B cell (primary cell): Measurements from ENCODE around the gene CH25H. TPM values are rescaled to one million over a fixed set of nuclear protein-coding genes. Genes with fewer than 3 reads are reported as not detected.
A peak's percentile ranks its signal among the peaks of the same experiment; 100 is the strongest.

ENCODE experiments used
- ATAC-seq: fragments of 200-7000 bp; cut with Tn5 transposase; one replicate; pipeline ENCODE4 v1.10.0; 2021; ENCODE audit warnings: low read depth, mild to moderate bottlenecking, moderate number of reproducible peaks, moderate library complexity
- CTCF ChIA-PET: fragments of 350-600 bp; sonication (Branson Sonifier 250); formaldehyde crosslinking; loops from one replicate; lab custom pipeline; 2021; ENCODE audit warnings: antibody characterized with exemption, inconsistent platforms; lab: Charles Lee
- POLR2A ChIA-PET: fragments of 350-600 bp; sonication (Branson Sonifier 250); formaldehyde crosslinking; loops from one replicate; lab custom pipeline; 2021; ENCODE audit warnings: antibody characterized with exemption; lab: Charles Lee
- DNase-seq: peaks from one replicate; pipeline ENCODE4 v3.0.0; 2013
- H2AFZ ChIP-seq: 2 replicates; pipeline ENCODE4 v1.6.1; 2012; ENCODE audit warnings: mild to moderate bottlenecking, low read depth, low read length; ENCODE audit not compliant: insufficient read depth, poor library complexity, severe bottlenecking
- H3K27ac ChIP-seq, 2 donors: 1 replicate in 1 of 2; 2 replicates in 1 of 2; pipeline ENCODE4 v1.5.1; 2012 to 2013; ENCODE audit warnings: low read length in 2 of 2, mild to moderate bottlenecking in 2 of 2, moderate library complexity in 1 of 2
- H3K27me3 ChIP-seq, 4 experiments: fragments of 200-600 bp in 1 of 4; sonication (generic) in 1 of 4; replicated peaks in 1 of 4; 1 replicate in 2 of 4; 2 replicates in 2 of 4; pipeline versions ENCODE4 v1.6.1 to v1.7.0; 2013 to 2016; ENCODE audit warnings: low read length in 3 of 4, mild to moderate bottlenecking in 2 of 4, mixed read lengths in 1 of 4, moderate library complexity in 1 of 4; ENCODE audit not compliant: insufficient read depth in 4 of 4, control insufficient read depth in 3 of 4; ENCODE audit errors: control extremely low read depth in 1 of 4
- H3K36me3 ChIP-seq, 2 experiments: replicated peaks in 1 of 2; 1 replicate in 1 of 2; 2 replicates in 1 of 2; pipeline versions ENCODE4 v1.6.1 to v1.7.1; 2013; ENCODE audit warnings: low read length in 1 of 2; ENCODE audit not compliant: insufficient read depth in 2 of 2, control insufficient read depth in 1 of 2; ENCODE audit errors: control extremely low read depth in 1 of 2, extremely low read depth in 1 of 2
- H3K4me1 ChIP-seq, 2 donors: fragments of 200-600 bp in 1 of 2; sonication (generic) in 1 of 2; 1 replicate in 1 of 2; 2 replicates in 1 of 2; pipeline versions ENCODE4 v1.5.1 to v1.6.1; 2013 to 2017; ENCODE audit warnings: low read length in 2 of 2; ENCODE audit not compliant: control insufficient read depth in 2 of 2, insufficient read depth in 2 of 2
- H3K4me2 ChIP-seq: replicated peaks from 2 replicates; pipeline ENCODE3; 2012; ENCODE audit warnings: mild to moderate bottlenecking, low read depth, low read length; ENCODE audit not compliant: poor library complexity, severe bottlenecking
- H3K4me3 ChIP-seq, 5 experiments: fragments of 200-600 bp in 1 of 5; sonication (generic) in 1 of 5; 1 replicate in 3 of 5; 2 replicates in 2 of 5; pipeline versions ENCODE4 v1.5.1 to v1.7.0; 2011 to 2016; ENCODE audit warnings: low read length in 4 of 5, mild to moderate bottlenecking in 4 of 5, low read depth in 2 of 5, control low read depth in 1 of 5, moderate library complexity in 1 of 5; ENCODE audit not compliant: insufficient read depth in 1 of 5; ENCODE audit errors: control extremely low read depth in 1 of 5, extremely low read depth in 1 of 5
- H3K79me2 ChIP-seq: fragments of 200-600 bp; sonication (generic); one replicate; pipeline ENCODE4 v1.6.0; 2016; ENCODE audit warnings: low read length; ENCODE audit not compliant: control insufficient read depth, insufficient read depth
- H3K9ac ChIP-seq: fragments of 200-600 bp; sonication (generic); 2 replicates; pipeline ENCODE4 v1.6.1; 2017; ENCODE audit warnings: mild to moderate bottlenecking, low read length, moderate library complexity
- H3K9me3 ChIP-seq, 3 donors: one replicate each; pipeline versions ENCODE4 v1.6.1 to v1.7.1; 2013; ENCODE audit warnings: low read length in 2 of 3; ENCODE audit not compliant: control insufficient read depth in 2 of 3, insufficient read depth in 1 of 3; ENCODE audit errors: control extremely low read depth in 1 of 3
- H4K20me1 ChIP-seq: 2 replicates; pipeline ENCODE4 v1.6.0; 2012; ENCODE audit warnings: mild to moderate bottlenecking, low read length; ENCODE audit not compliant: insufficient read depth, control insufficient read depth, poor library complexity, severe bottlenecking
- H3K27ac Mint-ChIP-seq: one replicate; pipeline ENCODE4 v1.8.0; 2021; ENCODE audit warnings: mixed read lengths
- H3K27me3 Mint-ChIP-seq: one replicate; pipeline ENCODE4 v1.8.0; 2021; ENCODE audit warnings: mixed read lengths
- H3K4me1 Mint-ChIP-seq: one replicate; pipeline ENCODE4 v1.8.0; 2021; ENCODE audit warnings: mixed read lengths
- H3K4me3 Mint-ChIP-seq: one replicate; pipeline ENCODE4 v1.8.0; 2021; ENCODE audit warnings: mixed read lengths
- H3K9me3 Mint-ChIP-seq: one replicate; pipeline ENCODE4 v1.8.0; 2022; ENCODE audit warnings: mixed read lengths; ENCODE audit not compliant: insufficient read depth
- CTCF ChIP-seq: fragments of 200-600 bp; IDR thresholded peaks from one replicate; pipeline ENCODE4 v1.8.0; 2022; ENCODE audit warnings: antibody characterized with exemption, mild to moderate bottlenecking
- EZH2 ChIP-seq: IDR thresholded peaks from 2 replicates; pipeline ENCODE4 v1.6.1; 2012; ENCODE audit warnings: borderline replicate concordance, low read depth, mild to moderate bottlenecking, moderate library complexity, low read length; ENCODE audit not compliant: insufficient read depth, poor library complexity, severe bottlenecking
- WGBS: methylation state at CpG from one replicate; pipeline ENCODE4 v1.1.5; 2013; ENCODE audit warnings: missing lambda C conversion rate; ENCODE audit not compliant: insufficient coverage; 5-methylcytosine and 5-hydroxymethylcytosine counted together
- intact Hi-C: fragments of 100-400 bp; cut with micrococcal nuclease; formaldehyde crosslinking; loops from one replicate; pipeline ENCODE4 v1.10.0; 2022
- polyA plus RNA-seq: library from polyadenylated mRNA; depleted of rRNA; stranded (reverse); fragments of >200 nt; gene quantifications from 2 replicates; pipeline ENCODE4 v1.2.3, GENCODE V29; 2012
- total RNA-seq, 2 donors: library from RNA; stranded (reverse); fragments of 120-200 nt in 1 of 2; gene quantifications; 1 replicate in 1 of 2; 2 replicates in 1 of 2; pipeline versions ENCODE4 v1.2.3 to v1.2.4, GENCODE V29; 2013 to 2022

The CH25H gene
- total and polyA plus RNA-seq, 2 donors (not counting 1 experiment from before 2014, with no cell fraction given) = not detected

DNA sequence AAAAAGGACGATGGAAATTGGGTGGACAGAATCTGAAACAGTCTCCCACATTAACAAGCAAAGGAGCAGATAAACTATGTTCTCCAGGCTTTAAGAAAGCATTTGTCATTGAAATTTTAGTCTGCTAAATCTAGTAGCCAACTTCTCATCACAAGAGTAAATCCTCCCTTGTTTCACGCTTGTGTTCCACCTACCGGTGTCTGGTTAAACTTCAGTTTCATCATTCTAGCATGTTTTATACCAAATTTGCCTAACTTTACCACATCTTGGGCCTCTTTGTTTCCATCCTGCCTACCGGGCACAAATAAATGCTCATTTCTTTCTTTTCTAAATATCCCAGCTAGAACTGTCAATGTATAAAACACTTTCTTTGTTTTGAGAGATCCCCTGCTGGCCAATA, 38.7 kb upstream of the CH25H start:
- ChIA-PET POLR2A (no interaction called here), CTCF (interaction anchor here (0.7 to 1.5 kb wide), 5 partner anchors 12 to 32 kb away, joined by 3 to 8 read pairs (median 4); no protein-coding TSS in a partner anchor)
- intact Hi-C loops = no loop called here
- ATAC-seq (peak; percentile 53), DNase-seq (peak; percentile 43)
- no peak overlapping the region for H3K9ac ChIP-seq
- peaks cover 0 to 1% of the 10 kb centered on the region in 2 experiments for H3K36me3 ChIP-seq
- peak overlapping the region; percentile 32 for H2AFZ ChIP-seq
- no peaks in the 10 kb centered on the region for H4K20me1 ChIP-seq
- peak overlapping the region; percentile 29 for H3K4me3 Mint-ChIP-seq
- H3K27me3 ChIP-seq = no peaks in the 10 kb centered on the region
- peak overlapping the region; percentile 2 for H3K27ac Mint-ChIP-seq
- H3K9me3 ChIP-seq = no peaks in the 10 kb centered on the region
- H3K4me2 ChIP-seq = peak overlapping the region; percentile 24
- 74% methylated on average over 2 of the region's 4 CpGs for WGBS
- no peak overlapping the region for H3K4me3 ChIP-seq
- H3K9me3 Mint-ChIP-seq = no peaks in the 10 kb centered on the region
- peaks cover 38 to 57% of the 10 kb centered on the region in 2 donors for H3K4me1 ChIP-seq
- H3K79me2 ChIP-seq = peaks cover 34% of the 10 kb centered on the region
- peak overlapping the region in 1 of 2 donors; percentile 29 for H3K27ac ChIP-seq
- peaks cover 60% of the 10 kb centered on the region for H3K4me1 Mint-ChIP-seq
- no peaks in the 10 kb centered on the region for H3K27me3 Mint-ChIP-seq
- no peak for TF ChIP-seq EZH2
- TF ChIP-seq CTCF = peak; percentile 50

DNA sequence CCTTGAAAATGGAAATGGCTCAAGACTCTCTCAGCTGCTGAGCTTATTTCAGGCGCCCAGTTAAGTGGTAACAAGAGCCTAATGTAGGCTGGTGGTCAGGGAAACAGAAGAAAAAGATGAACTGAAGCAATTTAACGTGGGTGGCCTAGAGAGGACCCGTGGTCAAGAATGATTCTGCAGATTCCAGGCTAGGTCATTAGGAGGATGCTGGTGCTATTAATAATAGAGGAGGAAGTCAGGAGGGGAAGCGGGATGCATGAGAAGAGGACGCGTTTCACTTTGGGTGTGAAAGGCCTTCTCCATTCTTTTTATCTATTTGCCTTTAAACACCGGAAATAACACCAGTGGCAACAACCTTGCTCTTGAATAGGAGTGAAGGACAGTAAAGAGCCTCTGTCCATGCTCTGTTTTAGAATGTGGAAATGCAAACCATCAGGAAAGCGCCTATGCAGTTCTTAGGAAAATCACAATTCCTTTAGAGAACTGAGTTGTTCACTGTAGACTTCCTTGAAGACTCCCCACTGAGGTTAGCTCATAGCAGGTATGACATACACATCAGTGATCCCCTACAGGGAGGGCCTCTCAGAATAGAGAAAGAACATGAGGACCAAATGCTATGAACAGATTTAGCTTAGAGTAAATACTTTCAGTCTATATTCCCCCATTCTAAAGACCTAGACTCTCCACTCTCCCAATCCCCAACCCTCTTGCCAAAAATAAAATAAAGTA, 35.9 kb upstream of the CH25H start:
- ChIA-PET POLR2A (interaction anchor here (0.7 kb wide), 1 partner anchor 356 kb away, joined by 3 read pairs; no protein-coding TSS in a partner anchor), CTCF (interaction anchor here (0.8 to 6.6 kb wide), 8 partner anchors 9 to 401 kb away, joined by 3 to 71 read pairs (median 3); partner anchors contain the start of gene LIPA)
- Histone ChIP-seq H3K9me3 (no peaks in the 10 kb centered on the region), H2AFZ (peak overlapping the region; percentile 20), H3K27ac (peak overlapping the region; percentile 45 to 74), H3K36me3 (peaks cover 1 to 18% of the 10 kb centered on the region in 2 experiments), H3K4me3 (peak overlapping the region in 1 of 5 experiments; percentile 2), H4K20me1 (no peaks in the 10 kb centered on the region), H3K9ac (peak overlapping the region; percentile 27), H3K4me2 (peak overlapping the region; percentile 66), H3K4me1 (peaks cover 31 to 41% of the 10 kb centered on the region in 2 donors), H3K27me3 (no peaks in the 10 kb centered on the region), H3K79me2 (peaks cover 23% of the 10 kb centered on the region)
- no peak for DNase-seq
- Mint-ChIP-seq H3K4me3 (peak overlapping the region; percentile 31), H3K27ac (peak overlapping the region; percentile 75), H3K27me3 (no peaks in the 10 kb centered on the region), H3K4me1 (peaks cover 44% of the 10 kb centered on the region), H3K9me3 (no peaks in the 10 kb centered on the region)
- intact Hi-C loops = no loop called here
- peak; percentile 44 for ATAC-seq
- 47% methylated on average over 4 of the region's 8 CpGs for WGBS
- TF ChIP-seq CTCF (no peak), EZH2 (no peak)
